NCI-H2171 (cell line): Measurements from ENCODE around the gene LRRC36.
A peak's percentile ranks its signal among the peaks of the same experiment; 100 is the strongest.
"Not testable (repeated sequence)": the region's sequence is repeated elsewhere in the genome, so short reads cannot be mapped to it uniquely, and the experiment has no call there.

Source experiments
- DNase-seq: peaks from one replicate; lab custom pipeline; 2025; lab: John Stamatoyannopoulos, UW

Gene LRRC36

DNA sequence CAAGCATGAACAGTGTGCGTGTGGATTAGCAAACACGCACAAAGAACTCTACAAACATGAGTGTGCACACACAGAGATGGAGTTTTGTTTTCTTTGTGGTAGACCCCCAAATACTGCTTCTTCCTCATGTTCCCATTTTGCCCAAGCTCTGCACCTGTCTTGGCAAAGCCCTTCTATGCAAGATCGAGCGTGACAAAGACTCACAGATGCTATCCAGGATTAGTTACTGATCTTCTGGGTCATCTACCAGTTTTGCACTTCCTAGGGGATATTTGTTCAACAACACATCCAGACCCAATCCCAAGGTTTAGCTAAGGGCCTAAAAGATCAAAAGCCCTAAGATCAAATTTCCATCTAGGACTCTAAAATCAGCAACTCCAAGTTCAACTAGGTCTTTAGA, 16.0 kb downstream of the LRRC36 start:
- no peak for DNase-seq

DNA sequence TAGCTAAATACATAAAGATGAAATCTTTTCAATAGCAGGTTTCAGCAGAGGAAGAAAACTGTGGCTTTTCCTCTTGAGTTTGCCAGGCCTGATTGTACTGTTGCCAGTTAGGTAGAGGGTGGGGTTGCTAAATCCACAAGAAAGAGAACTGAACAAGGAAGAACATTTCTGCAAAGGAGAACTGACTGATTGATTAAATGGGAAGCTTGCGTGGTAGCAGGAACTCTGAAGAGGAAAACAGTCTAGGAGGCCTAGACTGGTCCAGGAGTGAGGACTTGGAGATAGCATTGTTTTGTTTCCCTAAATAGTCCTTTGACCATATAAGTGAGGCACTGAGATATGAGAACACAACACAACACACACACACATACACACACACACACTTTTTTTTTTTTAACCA, 18.8 kb downstream of the LRRC36 start:
- no peak for DNase-seq

DNA sequence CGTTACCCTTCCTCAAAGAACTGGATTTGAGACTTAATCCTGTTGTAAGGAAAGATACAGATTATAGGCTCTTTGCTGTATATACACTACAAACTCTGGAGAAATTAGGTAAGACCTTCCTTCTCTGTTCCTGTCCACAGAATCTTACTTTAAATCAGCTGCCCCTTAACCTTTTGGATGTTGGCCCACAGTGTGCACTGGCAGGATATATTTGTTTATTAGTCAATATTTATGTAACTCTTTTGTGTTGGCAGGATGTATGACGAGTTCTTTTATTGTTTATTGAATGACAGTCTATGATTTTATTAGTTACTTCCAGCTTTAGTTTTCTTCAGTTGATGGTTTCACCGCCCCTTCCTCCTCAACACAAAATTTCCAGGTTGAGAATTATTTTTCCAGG, 19.7 kb downstream of the LRRC36 start:
- no peak for DNase-seq

DNA sequence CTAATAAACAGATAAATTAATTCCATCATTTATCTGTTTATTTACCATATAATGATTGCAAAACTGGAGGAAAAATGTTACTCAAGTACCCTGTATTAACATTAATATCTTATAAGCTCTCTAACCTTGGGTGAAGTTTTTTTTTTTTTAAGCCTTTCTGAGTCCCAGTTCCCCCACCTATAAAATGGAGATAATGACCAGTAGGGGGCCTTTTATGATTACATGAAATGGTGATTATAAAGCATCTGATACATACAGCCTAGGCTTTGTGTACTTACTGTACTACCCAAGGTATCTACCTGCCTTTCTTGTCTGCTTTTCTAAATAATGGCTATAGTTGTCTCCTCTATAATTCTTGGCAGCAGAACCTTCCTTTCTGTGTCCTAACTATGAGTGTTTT, 22.6 kb downstream of the LRRC36 start:
- DNase-seq = peak; percentile 24

DNA sequence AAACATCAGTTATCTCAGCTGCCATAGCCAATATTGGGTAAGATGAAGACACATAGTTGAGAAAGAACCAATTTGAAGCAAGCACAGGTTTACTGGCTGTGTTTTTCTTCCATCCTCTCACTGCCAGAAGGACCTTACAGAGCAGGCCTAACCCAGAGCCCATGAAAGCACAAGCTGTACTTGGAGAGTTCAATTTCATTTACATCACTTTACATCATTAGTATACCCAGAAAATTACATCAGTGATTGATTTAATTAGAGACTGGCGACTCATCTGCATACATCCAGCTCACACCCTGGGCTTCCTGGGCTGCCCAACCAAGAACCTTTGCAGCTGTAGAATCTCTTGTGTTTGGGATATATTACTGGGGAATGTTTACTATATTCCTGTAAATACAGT, 23.7 kb downstream of the LRRC36 start:
- DNase-seq = no peak

DNA sequence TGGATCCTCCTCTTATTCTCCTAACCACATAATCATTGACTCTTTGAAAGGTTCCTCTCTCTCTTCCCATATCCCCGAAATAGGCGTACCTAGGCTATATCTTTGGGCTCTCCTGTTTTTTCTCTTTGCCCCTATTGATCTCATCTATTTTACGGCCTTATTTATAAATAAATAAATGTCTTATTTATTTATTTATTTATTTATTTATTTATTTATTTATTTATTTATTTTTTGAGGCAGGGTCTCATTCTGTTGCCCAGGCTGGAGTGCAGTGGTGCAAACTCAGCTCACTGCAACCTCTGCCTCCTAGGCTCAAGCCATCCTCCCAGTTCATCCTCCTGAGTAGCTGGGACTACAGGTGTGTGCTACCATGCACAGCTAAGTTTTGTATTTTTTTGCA, 25.8 kb downstream of the LRRC36 start:
- not testable (repeated sequence) for DNase-seq

DNA sequence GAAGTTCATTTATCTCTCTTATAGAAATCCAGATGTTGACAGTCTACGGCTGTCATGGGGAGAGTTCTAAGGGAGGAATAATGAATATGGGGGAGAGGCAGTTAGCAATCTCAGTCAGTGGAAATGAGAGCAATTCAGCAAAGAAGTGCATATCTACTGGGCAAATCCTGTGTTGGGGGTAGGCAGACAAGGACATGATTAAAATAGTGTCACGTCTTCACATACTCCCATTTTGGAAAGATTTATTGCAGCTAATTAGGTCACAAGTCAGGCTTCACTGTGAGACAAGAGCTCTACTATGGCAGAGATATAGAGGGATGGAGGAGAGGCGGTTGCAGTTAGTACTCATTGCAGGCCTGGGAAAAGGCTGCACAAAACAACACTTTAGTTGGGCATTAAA, 29.8 kb downstream of the LRRC36 start:
- DNase-seq = no peak

DNA sequence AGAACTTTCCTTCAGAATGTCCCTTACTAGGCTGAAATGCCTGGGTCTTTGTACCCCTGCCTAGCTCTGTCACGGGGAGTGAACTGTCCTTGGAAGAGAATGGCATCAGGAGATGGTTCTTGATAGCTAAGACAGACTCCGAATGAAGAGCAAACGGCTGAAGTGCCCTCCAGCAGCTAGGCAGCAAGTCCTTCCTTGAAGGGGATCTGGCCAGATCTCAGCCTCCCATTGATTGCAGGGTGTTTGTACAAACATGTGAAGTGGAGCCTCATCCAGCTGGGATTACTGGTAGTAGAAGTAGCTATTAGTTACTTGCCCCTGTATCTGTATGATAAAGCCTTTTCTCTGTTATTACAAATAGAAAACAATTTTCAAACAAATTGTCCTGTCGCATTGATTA, 30.9 kb downstream of the LRRC36 start:
- no peak for DNase-seq

DNA sequence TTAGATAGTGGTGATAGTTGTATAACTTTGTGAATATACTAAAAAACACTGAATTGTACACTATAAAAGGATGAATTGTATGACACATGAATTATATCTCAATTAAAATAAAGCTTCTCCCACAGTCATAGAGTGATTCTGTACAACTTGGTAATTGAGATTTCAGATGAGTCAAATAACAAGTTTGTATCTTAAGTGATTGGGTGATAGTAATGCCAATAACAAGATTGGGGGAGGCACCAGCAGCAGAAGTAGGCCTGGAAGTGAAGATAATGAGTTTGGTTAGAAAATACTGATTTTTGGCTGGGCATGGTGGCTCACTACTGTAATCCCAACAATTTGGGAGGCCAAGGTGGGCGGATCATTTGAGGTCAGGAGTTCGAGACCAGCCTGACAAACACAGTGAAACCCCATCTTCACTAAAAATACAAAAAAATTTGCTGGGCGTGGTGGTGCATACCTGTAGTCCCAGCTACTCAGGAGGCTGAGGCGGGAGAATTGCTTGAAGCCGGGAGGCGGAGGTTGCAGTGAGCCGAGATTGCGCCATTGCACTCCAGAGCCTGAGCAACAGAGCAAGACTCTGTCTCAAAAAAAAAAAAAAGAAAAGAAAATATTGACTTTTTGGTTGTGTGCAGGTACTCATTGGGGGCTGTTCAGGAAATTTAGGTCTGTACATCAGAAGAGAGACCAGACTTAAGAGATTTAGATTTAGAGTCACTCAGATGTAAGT, 33.1 kb downstream of the LRRC36 start:
- not testable (repeated sequence) for DNase-seq

DNA sequence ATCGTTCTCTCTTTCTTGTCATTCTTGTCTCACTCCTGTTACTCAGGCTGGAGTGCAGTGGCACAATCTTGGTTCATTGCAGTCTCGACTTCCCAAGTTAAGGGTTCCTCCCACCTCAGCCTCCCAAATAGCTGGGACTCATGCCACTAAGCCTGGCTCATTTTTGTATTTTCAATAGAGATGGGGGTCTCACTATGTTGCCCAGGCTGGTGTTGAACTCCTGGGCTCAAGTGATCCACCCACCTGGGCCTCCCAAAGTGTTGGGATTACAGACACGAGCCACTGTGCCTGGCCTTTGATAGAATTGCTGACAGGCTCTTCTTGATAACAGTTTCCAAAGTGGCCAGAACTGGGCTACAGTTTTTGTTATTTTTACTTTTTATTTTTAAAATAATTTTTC, 34.4 kb downstream of the LRRC36 start:
- DNase-seq = no peak

DNA sequence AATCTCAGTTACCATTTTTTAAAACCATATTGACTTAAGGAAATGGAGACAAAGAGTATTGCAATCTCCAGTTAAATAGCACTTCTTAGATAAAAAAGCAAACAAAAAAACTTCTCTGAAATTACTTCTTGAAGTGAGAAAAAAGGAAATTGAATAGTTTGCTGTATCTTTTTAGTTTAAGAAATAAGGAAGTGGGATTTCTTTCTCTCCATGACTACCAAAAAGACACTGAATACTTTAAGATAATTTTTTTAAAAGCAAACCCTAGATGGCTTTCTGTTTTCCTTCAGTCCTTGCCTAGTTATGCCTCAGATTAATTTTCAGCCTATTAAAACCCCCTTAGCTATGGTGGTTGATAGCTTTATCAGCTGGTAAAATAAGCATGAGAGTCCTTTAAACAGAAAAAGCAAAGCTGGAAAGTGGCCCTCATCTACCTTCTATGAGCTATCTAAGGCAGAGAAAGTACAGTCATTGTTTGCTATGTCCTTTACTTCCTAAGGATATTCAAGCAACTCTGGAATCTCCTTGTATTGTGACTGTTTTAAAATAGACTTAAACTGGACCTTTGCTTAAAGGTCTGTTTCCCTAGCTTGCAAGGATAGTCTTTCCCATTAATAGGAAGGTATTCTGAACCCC, 38.1 kb downstream of the LRRC36 start:
- no peak for DNase-seq

DNA sequence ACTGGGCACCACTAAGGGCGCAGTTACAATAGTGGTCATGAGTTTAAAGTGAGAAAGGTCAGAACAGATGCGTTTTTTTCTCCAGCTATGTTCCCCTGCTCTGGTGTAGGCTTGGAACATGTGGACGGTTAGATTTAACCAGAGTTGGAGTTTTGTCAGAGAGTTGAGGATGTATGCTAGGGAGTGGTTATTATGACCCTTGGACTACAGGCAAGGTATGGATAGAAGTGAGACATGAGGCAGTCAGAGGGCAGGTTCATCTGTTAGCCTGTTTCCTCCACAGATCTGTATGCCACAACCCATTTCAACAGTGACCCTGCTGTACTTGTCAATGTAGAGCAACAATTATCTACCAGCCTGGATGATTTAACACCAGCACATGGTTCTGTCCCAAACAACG, 44.0 kb downstream of the LRRC36 start:
- DNase-seq = no peak

DNA sequence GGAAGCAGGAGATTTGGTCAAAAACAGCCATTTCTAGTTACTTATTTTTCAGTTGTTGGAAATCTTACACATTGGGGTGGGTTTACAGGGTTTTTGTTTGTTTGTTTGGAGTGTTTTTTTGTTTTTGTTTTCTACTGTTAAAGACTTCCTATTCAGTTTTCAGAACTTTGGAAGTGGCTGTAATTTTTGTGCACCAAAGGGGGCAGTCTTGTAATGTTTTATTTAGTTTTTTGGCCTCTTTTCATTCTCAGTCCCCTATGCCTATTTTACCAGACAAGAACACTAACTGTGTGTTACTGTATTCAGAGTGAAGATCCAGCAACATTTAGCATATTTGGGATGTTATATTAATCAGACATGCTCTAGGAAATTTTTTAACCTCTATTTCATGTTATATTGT, 46.0 kb downstream of the LRRC36 start:
- no peak for DNase-seq

DNA sequence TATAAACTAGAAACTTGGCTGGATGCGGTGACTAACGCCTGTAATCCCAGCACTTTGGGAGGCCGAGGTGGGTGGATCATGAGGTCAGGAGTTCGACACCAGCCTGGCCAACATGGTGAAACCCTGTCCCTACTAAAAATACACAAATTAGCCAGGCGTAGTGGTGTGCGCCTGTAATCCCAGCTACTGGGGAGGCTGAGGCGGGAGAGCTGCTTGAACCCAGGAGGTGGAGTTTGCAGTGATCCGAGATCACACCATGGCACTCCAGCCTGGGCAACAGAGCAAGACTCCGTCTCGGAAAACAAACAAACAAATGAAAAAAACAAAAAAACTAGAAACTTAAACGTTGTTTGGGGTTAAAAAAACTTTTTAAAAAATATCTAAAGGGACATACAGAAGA, 49.4 kb downstream of the LRRC36 start:
- not testable (repeated sequence) for DNase-seq

DNA sequence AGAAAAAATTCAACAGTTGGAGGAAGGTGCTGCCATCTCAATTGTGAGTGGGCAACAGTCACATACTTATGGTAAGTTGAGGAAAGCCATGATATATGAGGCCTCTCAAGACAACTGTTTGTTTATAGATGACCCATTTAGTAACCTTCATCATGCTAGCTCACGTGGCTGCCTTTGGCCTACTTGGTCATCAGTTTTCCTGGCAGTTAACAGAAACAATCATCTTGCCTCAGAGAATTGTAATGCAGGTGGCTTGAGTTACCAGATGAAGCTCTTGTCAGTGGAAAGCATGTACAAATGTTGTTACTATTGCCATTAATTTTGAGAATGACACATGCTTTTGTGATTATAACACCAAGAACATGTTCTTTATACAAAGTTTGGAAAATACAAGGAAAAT, 52.0 kb downstream of the LRRC36 start:
- no peak for DNase-seq

DNA sequence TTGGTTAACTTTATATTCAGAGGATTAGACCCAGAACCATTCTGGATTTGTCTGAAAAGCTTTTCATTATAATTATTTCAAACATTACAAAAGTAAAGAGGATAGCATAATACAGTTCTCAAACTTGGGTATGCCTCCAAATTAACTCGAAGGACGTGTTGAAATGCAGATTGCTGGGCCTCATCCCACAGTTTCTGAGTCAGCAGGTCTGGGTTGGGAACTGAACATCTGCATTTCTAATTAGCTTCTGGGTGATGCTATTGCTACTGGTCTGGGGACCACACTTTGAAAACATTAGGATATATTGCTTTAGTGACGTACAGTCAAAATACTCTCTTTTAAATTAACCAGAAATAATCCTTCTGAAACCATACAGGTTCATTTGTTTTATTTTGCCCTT, 56.7 kb downstream of the LRRC36 start:
- DNase-seq = no peak

DNA sequence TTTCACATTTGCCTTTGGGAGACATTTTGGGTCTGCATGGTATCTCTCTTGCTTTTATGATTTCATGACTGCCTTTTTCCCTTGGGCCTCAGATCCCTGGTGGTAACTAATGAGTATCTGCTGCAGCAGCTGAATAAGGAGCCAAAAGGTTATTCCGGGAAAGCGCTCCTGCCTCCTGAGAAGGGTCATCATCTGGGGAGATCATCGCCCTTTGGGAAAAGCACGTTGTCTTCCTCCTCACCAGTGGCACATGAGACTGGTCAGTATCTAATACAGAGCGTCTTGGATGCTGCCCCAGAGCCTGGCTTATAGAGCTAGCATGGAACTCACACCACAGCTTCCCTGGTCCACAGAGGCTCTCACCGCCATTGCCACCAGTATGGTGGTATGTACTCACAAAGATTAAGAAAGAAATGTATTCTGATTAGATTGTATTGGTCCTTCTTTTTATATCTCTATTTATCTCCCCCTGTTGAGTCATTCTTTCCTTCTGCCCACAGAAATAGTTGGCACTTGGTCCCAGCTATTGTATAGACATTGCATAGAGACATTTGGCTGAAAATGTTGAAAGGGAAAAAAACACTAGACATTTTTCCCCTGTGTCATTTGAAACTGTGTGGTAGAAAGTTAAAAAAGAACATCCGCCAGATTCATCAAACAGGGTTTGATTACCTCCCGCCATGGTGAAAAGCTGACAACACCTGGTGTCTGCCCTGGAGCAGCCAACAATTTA, 58.3 kb downstream of the LRRC36 start:
- DNase-seq = peak; percentile 20

DNA sequence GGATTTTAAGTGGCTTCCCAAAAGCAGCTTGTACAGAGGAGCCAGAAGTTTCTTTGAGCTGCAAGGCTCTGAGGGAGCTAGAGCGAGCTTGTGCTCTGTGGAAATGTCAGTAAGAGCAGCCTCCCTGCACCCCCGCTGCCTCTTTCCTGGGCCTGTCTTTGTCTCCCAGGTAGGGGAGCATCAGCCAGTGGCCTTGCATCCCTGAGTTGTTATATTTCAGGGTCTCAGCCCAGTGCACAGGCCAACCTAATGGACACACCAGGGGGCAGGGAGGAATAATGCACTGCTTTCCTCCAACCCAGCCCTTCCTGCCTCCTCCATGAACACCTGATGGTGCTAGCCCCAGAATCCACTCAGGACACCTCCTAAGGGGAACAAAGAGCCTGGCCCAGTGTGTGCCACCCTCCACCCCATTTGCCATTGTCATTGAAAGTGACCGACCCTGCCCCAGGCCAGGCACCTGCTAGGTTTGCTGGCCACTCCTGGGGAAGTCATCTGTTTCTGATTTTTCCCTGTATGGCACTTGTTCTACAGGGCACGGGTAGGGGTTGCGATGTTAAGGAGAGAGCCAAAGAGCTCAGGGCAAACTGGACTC, 60.3 kb downstream of the LRRC36 start:
- DNase-seq = no peak

DNA sequence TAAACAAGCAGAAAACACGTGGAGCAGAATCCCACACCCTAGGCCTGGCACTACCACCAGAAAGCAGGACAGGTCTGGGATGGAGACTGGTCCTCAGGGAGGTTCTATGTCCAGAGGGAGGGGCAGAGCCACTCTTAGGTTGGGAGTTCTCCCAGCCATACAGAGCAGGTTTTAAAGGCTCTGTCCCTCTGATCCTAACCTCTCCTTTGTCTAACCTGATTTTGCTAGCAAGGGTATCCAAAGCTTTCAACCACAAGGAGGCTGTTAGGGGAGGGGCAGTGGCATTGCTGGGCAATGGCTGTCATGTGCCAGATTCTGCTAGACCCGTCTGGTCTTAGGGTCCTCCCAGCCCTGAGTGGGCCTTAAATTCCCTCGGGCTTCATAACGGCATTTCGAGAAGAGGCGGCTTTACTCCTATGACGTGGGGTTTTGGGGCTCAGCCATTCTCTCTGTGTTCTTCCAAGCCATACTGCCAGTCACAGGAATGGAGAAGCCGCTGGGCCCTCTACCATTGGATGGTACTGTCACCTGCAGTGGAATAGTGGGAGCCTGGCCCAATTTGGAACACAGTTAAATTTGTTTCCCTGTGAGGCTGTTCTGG, 61.0 kb downstream of the LRRC36 start:
- DNase-seq = no peak

DNA sequence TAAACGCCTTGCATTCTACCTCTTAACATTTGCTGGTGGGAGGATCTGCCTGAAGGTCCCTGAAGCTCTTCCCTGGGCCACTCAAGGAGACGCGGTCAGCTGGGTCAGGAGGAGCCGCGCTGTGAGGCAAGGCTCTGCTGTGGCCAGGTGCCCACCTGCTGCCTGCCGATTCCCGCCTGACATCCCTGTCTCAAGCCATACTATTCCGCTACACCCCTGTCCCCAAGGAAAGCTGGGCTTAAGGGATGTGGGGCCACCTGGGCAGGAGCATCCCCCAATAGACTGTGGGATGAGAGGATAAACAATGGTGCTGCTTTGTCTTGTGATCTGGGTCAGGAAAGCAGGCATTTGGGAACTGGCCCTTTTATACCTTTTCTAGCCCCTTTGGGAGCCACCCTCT, 61.6 kb downstream of the LRRC36 start:
- no peak for DNase-seq

DNA sequence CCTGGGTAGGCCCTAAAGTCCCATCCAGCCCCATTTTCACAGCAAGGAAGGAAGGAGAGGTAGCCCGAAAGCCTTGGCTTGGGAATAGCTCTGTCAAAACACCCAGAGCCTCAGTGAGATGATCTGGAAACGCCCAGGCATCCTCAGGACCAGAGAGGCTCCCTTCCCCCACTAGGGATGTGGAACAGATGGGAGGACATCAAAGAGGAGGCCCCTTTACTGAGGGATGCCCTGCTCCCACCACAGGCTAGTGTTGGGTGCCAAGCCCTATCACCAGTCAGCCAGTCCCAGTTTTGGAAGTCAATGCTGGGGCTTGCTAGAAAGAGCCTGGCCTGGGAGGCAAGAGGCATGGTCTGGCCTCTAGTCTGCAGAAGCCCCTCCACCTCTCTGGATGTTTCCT, 62.0 kb downstream of the LRRC36 start:
- peak; percentile 41 for DNase-seq
